Panc1 (cell line): Measurements from ENCODE around the gene KASH5. TPM values are rescaled to one million over a fixed set of nuclear protein-coding genes. Genes with fewer than 3 reads are reported as not detected.

ENCODE experiments used
- ATAC-seq: fragments of 200-7000 bp; cut with Tn5 transposase; 2 replicates; pipeline ENCODE4 v1.9.1; 2020; ENCODE audit warnings: mild to moderate bottlenecking, moderate library complexity
- BruUV-seq: library from RNA; stranded (reverse); fragments of 400-500 nt; replicated peaks from 2 replicates; lab custom pipeline; 2021; lab: Mats Ljungman, UMichigan
- CTCF ChIA-PET: fragments of 300-600 bp; sonication (Branson Sonifier 250); formaldehyde crosslinking; loops from one replicate; lab custom pipeline; 2022; ENCODE audit warnings: antibody characterized with exemption; lab: Charles Lee
- POLR2A ChIA-PET: fragments of 300-600 bp; sonication (Branson Sonifier 250); formaldehyde crosslinking; loops from one replicate; lab custom pipeline; 2022; ENCODE audit warnings: antibody characterized with exemption; lab: Charles Lee
- DNase-seq: peaks from one replicate; pipeline ENCODE4 v3.0.0-alpha.2; 2010; ENCODE audit warnings: low read depth, low spot score
- H3K27ac ChIP-seq: 2 replicates; pipeline ENCODE4 v1.5.1; 2011; ENCODE audit warnings: mild to moderate bottlenecking, low read length, inconsistent platforms
- H3K27me3 ChIP-seq: fragments of 200-500 bp; sonication (Bioruptor generic); 2 replicates; pipeline ENCODE4 v1.6.0; 2014; ENCODE audit warnings: low read length, inconsistent platforms; ENCODE audit not compliant: control insufficient read depth, insufficient read depth
- H3K36me3 ChIP-seq: fragments of 200-500 bp; sonication (Bioruptor generic); 2 replicates; pipeline ENCODE4 v1.5.1; 2014; ENCODE audit warnings: inconsistent platforms, mild to moderate bottlenecking, low read length, moderate library complexity; ENCODE audit not compliant: control insufficient read depth, insufficient read depth
- H3K4me1 ChIP-seq: 2 replicates; pipeline ENCODE4 v1.5.1; 2011; ENCODE audit warnings: inconsistent platforms, mild to moderate bottlenecking, low read length, moderate library complexity; ENCODE audit not compliant: control insufficient read depth, insufficient read depth
- H3K4me3 ChIP-seq, 2 experiments: 2 replicates each; pipeline ENCODE4 v1.5.1; 2011 to 2012; ENCODE audit warnings: low read depth in 2 of 2, low read length in 2 of 2, mild to moderate bottlenecking in 2 of 2, inconsistent platforms in 1 of 2, moderate library complexity in 1 of 2
- H3K9me3 ChIP-seq: fragments of 200-500 bp; sonication (Bioruptor generic); 2 replicates; pipeline ENCODE4 v1.5.1; 2014; ENCODE audit warnings: low read depth, mild to moderate bottlenecking, inconsistent platforms, low read length, moderate library complexity; ENCODE audit not compliant: control insufficient read depth, insufficient read depth
- CTCF ChIP-seq: fragments of 450-650 bp; IDR thresholded peaks from 2 replicates; pipeline ENCODE4 v1.5.1; 2017; ENCODE audit warnings: mild to moderate bottlenecking
- POLR2AphosphoS5 ChIP-seq: IDR thresholded peaks from 2 replicates; pipeline ENCODE4 v1.6.1; 2012; ENCODE audit warnings: mild to moderate bottlenecking, low read depth, low read length, moderate library complexity
- REST ChIP-seq, 2 experiments: IDR thresholded peaks; 2 replicates each; pipeline ENCODE4 v1.6.1; 2011 to 2012; ENCODE audit warnings: low read depth in 2 of 2, control low read depth in 1 of 2, low read length in 1 of 2, mild to moderate bottlenecking in 1 of 2, moderate library complexity in 1 of 2; ENCODE audit not compliant: insufficient read depth in 1 of 2
- SIN3A ChIP-seq: IDR thresholded peaks from 2 replicates; pipeline ENCODE4 v1.6.1; 2012; ENCODE audit warnings: low read depth, mild to moderate bottlenecking, low read length, moderate library complexity, borderline replicate concordance; ENCODE audit not compliant: insufficient read depth
- TCF7L2 ChIP-seq: IDR thresholded peaks from 2 replicates; pipeline ENCODE4 v1.6.1; 2011; ENCODE audit warnings: mild to moderate bottlenecking, low read depth, low read length, inconsistent platforms
- in situ Hi-C: cut with HindIII; loops from 2 replicates; pipeline ENCODE4 v1.10.0; 2016; ENCODE audit warnings: low sequenced_read_pairs, low pct_unique_long_range_greater_than_20kb
- intact Hi-C: fragments of 100-400 bp; cut with micrococcal nuclease; formaldehyde crosslinking; loops from one replicate; pipeline ENCODE4 v1.10.0; 2022; ENCODE audit not compliant: unreplicated experiment
- total RNA-seq: library from RNA; stranded (reverse); gene quantifications from one replicate; pipeline ENCODE4 v1.2.1, GENCODE V29; 2021; ENCODE audit not compliant: unreplicated experiment

Gene KASH5
- total RNA-seq, 1 experiment from 2014 or later = not detected

- BruUV-seq = no TSS peak
- ATAC-seq (no peak), DNase-seq (no peak)
- TF ChIP-seq TCF7L2 (no peak), POLR2AphosphoS5 (no peak), REST (IDR thresholded peaks at IDR 0.05; ENCODE audit: insufficient read depth in 1 of 2, low read depth in 2 of 2, low read length in 1 of 2) (no peak), SIN3A (no peak)
- Histone ChIP-seq H3K9me3 (no peaks in the 10 kb centered on the region), H3K4me1 (no peaks in the 10 kb centered on the region; the same call in 1 of the 2 replicates), H3K36me3 (peaks cover 3% of the 10 kb centered on the region; the same call in 1 of the 2 replicates), H3K4me3 (no peak overlapping the region), H3K27ac (no peak overlapping the region), H3K27me3 (no peaks in the 10 kb centered on the region)
- intact Hi-C loops (no loop called here), in situ Hi-C loops (no loop called here)
- ChIA-PET CTCF (no interaction called here), POLR2A (no interaction called here)
Measured at GRCh38 chr19:49357186-49357585, 30.9 kb upstream of the KASH5 start.

- H3K4me3 ChIP-seq = no peak overlapping the region; a peak in 1 of 4 replicates
- CTCF ChIA-PET = interaction anchor here (0.6 kb wide), 1 partner anchor 32 kb away, joined by 18 read pairs; no protein-coding TSS in a partner anchor
Measured at GRCh38 chr19:49359851-49360820, 27.9 kb upstream of the KASH5 start.

More at GRCh38 chr19:49359851-49360820, 27.9 kb upstream of the KASH5 start:
- in situ Hi-C loops (no loop called here), intact Hi-C loops (no loop called here)
- no peaks in the 10 kb centered on the region for H3K9me3 ChIP-seq
- DNase-seq (no peak), ATAC-seq (no peak)
- no TSS peak for BruUV-seq
- H3K4me1 ChIP-seq = no peaks in the 10 kb centered on the region; the same call in 1 of the 2 replicates
- H3K36me3 ChIP-seq = peaks cover 3% of the 10 kb centered on the region; the same call in 1 of the 2 replicates
- no peak overlapping the region; the same call in 1 of the 2 replicates for H3K27ac ChIP-seq
- TF ChIP-seq SIN3A (no peak), CTCF (no peak), TCF7L2 (no peak), POLR2AphosphoS5 (no peak), REST (IDR thresholded peaks at IDR 0.05; ENCODE audit: insufficient read depth in 1 of 2, low read depth in 2 of 2, low read length in 1 of 2) (no peak)
- POLR2A ChIA-PET = interaction anchor here (0.7 to 1.2 kb wide), 2 partner anchors 21 to 361 kb away, joined by 6 to 9 read pairs; no protein-coding TSS in a partner anchor
- H3K27me3 ChIP-seq = no peaks in the 10 kb centered on the region
